Amniotic epithelial cell (primary cell): ENCODE measurements around the gene RHEX.
"Not testable (repeated sequence)": the region's sequence is repeated elsewhere in the genome, so short reads cannot be mapped to it uniquely, and the experiment has no call there.

Experiments used
- DNase-seq: peaks from one replicate; pipeline ENCODE4 v3.0.0-alpha.2; 2010; ENCODE audit warnings: low read depth

Gene RHEX

DNA sequence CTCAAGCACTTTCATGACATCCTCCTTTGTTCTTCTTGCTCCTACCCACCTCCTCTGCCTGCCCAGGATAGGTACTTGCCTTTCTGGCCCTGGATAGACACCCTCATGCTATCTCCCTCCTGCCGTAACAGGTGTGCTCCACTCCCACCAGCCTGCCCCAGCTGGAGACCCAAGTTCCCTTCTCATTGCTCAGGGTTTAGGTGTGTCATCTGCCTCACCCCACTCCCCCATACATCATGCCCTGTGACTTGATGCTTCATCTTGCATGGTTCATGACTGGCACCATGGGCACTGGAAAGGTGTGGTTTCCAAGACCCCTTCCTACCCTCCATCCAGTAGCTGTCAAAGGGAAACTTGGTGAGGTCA lies 5.9 kb downstream of the RHEX start:
- no peak for DNase-seq

DNA sequence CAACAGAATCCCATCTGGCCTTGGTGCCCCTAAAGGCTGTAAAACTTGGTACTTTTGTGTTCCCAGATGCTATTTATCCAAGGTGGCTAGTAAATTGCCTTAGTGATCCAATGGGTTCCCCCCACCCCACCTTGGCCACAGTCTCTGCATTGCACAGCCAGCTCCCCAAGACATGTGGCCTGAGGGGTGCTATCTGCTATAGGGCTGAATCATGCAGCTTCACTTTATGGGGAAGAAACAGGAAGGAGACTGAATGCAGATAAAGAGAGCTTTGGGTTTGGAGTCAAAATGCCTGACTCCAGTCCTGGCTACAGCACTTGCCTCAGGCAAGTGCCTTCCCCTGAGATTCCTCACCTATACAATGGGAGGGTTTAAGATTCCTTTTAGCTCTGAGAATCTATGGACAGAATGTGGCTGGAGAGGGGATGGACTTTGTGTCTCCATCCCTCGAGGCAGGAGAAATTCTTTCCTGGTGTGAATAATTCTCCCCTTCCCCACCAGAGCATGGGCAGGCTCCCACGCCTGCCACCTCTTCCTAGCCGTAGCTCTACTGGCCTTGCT lies 6.5 kb downstream of the RHEX start:
- DNase-seq = no peak

DNA sequence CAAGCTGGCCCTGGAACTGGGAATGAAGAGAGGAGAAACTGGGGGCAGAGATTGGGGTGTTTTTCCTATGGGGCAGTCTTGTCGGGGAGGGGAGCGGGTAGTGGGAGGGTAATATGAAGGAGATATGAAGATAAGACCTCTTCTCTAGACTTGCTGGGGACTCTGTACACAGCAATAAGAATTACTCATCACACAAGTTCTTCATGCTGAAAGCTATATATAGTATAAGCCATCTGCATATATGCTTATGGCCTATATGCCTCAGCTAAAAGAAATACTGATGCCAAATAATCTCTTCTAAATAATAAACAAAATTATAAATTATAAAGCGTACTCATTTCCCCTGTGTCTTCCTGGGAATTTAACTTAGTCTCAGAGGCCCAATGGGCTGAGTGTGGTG lies 7.9 kb downstream of the RHEX start:
- DNase-seq = no peak

DNA sequence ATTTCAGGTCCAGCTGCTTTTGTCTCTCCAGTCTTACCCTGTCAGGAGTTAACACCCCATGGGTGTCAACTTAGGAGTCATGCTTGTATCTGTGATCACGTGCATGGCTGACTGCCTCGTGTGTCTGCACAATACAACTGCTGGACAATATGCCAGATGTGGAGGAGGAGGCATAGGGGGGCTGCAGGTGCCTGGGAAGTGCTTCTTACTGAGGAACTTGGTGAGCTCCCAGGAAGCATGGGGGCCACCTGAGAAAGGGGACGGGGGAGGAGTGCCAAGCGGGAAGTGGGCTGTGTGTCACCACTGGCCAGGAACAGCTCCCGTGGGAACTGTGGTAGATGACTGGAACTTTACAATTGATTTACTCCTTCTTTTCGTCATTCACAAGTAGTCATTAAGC lies 9.5 kb downstream of the RHEX start:
- DNase-seq = no peak

DNA sequence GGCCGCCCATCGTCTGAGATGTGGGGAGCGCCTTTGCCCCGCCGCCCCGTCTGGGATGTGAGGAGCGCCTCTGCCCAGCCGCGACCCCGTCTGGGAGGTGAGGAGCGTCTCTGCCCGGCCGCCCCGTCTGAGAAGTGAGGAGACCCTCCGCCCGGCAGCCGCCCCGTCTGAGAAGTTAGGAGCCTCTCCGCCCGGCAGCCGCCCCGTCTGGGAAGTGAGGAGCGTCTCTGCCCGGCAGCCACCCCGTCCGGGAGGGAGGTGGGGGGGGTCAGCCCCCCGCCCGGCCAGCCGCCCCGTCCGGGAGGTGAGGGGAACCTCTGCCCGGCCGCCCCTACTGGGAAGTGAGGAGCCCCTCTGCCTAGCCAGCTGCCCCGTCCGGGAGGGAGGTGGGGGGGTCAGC lies 11.0 kb downstream of the RHEX start:
- not testable (repeated sequence) for DNase-seq

DNA sequence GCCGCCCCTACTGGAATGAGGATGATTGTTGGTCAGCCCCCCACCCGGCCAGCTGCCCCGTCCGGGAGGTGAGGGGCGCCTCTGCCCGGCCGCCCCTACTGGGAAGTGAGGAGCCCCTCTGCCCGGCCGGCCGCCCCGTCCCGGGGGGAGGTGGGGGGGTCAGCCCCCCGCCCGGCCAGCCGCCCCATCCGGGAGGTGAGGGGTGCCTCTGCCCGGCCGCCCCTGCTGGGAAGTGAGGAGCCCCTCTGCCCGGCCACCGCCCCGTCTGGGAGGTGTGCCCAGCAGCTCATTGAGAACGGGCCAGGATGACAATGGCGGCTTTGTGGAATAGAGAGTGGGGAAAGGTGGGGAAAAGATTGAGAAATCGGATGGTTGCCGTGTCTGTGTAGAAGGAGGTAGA lies 11.5 kb downstream of the RHEX start:
- DNase-seq = not testable (repeated sequence)

DNA sequence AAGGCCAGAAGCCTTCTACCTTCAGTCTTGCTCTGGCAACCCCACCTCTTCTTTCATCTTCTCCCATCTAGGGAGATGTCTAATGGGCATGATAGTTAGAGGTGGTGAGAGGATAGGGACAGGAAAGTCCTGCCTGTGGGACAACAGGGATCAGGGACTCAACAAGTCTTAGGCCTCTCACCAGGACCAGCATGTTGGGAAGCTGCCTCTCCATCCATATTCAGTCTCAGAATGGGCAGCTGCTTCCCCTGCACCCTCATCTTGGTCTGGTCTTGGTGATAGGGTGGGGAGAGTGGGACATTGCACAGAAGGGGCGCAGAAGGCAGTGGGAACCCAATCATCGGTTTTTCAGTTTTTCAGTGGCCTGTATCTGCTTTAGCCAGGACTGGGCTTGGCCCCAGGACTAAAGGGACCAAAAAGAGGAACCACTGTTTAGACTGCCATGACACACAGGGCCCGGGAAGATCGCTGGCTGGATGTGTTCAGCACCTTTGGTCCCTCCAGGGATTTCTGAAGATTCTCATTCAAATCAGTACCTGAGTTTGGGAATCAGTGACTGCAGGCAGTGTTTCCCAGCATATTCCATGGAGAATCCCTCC lies 12.7 kb downstream of the RHEX start:
- DNase-seq = no peak

DNA sequence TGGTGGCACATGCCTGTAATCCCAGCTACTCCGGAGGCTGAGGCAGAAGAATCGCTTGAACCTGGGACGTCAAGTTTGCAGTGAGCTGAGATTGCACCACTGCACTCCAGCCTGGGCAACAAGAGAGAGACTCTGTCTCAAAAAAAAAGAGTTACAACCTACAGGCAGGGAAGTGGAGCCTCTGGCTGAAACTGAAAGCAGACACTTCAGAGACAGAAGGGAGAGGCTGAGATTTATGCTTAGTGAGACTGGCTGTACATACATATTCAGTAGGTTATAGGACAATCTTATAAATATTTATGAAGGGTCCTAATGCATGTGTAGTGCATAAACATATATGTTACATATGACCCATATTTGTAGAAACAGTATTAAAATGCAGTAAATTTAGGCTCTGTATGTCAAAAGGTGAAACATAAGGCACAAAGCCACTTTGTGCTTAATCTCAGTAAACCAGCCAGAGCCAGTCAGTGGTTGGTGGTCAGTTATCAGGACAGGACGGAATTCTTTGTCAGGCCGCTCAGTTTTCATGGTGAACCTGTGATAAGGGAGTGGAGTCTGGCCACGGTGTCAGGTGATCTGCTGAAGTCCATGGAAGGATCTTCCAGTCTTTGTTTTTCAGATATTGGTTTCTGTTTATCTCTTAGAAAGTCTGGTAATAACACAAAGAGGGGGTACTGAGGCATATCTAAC lies 13.7 kb downstream of the RHEX start:
- peak; percentile 42 for DNase-seq

DNA sequence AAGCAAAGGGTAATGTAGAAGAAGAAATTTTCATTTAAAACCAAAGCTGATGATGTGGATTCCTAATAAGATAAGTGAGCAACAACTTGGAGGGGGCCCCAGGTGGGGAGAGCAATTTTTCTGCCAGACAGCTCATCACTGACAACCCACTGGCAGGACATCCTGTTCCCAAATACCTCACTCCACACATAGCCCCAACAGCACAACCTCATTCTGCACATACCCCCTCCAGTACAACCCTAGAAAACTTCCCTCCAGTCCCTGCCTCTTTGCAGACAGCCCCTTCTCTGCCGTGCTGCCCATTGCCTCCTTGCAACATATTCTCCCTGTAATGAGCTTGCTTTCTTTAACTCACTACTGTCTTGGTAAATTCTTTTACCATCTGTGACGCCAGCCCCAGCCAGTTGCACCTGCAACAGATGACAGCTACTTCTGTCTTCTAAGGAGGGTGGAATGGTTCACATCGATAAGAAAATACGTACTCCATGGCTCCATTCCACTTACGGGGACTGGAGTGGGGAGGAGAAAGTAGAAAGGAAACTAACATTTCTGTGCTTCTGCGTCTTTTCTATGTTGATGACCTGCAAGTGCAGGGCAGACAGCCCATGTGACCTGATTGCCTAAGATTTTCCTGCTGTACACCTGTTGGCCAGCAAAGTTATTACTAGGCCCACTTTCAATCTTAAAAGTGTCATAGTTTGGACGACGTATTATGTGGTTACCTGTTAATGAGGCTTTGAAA lies 14.7 kb downstream of the RHEX start:
- DNase-seq = peak; percentile 29

DNA sequence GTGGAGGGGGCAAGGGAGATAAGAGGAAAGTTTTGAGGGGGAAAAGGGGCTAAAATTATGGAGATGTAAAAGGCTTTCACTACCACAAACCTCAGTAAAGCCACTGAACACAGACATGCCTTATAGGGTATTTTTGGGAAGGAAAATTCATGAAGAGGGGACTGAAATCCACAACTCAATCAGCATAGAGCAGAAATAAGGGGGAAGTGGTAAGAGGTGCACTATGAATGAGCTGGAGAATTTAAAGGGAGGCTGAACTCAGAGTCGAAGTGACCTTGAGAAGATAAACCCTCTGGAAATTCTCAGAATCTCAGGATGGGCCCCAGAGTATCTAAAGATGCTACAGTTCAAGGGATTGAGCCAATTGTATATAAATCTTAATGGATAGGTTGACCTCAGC lies 15.3 kb downstream of the RHEX start:
- DNase-seq = no peak

DNA sequence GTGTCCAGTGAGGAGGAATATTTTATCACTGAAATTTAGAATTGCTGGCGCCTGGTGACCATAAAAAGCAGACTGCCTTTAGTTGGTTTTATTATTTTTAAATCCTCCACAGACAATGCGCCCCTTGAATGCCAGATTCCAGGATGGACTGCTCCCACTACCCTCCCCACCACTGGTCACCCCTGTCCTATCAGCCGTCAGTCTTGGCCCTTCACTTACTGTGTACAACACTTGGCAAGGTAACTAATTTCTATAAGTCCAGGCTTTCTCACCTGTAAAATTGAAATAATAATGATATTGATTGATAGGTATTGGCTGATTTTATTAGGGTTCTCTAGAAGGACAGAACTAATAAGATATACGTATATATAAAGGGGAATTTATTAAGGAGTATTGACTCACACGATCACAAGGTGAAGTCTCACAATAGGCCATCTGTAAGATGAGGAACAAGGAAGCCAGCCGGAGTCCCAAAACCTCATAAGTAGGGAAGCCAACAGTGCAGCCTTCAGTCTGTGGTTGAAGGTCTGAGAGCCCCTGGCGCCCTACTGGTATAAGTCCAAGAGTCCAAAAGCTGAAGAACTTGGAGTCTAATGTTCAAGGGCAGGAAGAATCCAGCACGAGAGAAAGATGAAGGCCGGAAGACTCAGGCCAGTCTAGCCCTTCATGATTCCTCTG lies 17.8 kb downstream of the RHEX start:
- DNase-seq = no peak

DNA sequence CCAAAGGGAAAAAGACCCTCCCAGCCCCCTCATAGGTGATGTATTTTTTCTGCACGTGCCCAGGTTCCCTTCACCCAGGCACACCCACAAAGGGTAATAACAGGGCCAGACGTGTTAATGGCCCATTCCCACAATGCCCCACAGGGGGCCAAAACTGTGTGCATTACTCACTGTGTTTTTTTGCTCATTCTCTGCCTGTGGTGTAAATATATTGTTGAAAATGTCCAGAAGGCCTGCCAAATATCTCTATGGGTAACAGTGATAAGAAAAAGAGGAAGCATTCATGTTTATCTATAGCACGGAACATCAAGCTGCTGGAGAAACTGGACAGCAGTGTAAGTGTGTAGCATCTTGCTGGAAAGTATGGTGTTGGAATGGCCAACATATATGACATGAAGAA lies 21.9 kb downstream of the RHEX start:
- DNase-seq = no peak

DNA sequence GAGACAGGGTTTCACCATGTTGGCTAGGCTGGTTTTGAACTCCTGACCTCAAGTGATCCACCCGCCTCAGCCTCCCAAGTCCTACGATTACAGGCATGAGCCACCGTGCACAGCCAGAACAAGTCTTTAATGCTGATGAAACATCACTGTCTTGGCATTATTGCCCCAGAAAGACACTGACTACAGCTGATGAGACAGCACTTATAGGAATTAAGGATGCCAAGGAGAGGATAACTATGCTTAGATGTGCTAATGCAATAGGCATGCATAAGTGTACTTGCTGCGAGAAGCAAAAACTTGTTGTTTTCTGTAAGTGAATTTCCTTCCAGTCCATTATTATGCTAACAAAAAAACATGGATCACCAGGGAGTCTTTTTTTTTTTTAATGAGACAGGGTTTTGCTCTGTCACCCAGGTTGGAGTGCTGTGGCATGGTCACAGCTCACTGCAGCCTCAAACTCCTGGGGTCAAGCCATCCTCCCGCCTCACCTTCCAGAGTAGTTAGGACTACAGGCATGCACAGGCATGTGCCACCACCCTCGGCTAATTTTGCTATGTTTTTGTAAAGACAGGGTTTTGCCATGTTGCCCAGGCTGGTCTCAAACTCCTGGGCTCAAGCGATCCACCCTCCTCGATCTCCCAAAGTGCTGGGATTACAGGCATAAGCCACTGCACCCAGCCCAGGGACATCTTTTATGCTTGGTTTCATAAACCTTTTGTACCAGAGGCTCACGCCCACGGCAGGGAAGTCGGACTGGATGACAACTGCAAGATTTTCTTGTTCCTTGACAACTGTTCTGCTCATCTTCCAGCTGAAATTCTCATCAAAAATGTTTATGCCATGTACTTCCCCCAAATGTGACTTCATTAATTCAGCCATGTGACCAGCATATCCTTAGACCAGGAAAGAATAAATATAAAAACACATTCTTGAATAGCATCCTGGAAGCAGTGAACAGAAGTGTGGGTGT lies 23.1 kb downstream of the RHEX start:
- DNase-seq = peak; percentile 68

DNA sequence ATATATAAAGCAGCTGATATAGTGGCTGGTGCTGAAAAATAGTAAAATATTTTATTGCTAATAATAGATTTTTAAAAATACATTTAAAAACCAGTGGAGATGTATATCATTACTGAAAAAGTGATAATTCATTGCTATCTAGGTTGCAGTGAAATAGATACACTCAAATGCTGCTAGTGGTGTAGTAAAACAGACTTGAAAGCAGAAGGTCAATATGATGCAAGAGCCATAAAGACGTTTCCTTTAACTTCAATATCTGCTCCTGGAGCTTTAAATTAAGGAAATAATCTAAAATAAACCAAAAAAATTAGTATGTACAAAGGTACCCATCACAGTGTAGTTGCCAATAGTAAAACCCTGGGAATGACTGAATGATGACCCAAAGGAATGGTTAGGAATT lies 26.2 kb downstream of the RHEX start:
- no peak for DNase-seq

DNA sequence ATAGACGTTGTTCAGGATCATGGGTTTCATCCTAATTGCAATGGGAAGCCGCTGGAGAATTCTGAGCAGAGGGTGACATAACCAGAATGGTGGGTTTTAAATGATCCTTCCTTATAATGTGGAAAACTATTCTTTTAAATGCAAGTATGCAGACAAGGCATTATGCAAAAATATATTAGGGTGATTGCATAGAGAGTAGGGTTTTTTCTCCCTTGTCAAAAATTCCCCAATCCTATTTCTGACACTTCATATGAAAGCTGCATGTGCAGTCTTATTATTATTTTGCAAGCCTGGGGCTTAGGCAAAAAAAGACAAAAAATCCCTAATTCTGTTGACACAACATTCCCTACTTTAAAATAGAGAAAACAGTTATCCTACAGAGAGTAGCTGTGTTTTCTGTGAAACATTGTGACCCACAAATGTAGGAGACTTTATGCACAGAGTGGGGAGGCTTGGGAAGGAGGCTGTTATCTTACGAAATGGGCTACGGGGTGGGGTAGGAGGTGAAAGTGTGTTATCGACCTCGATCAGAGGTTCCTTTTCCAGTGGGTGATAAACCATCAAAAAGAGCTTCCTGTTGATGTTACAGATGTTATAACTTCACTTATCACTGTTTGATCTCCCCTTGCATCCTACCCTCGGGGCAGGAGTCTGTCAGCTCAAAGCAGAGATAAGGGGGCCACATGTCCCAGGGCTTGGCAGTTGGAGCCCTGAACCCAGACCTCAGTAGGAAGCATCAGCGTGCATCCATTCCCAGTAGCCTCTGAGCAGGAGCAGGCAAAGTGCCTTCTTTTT lies 27.2 kb downstream of the RHEX start:
- DNase-seq = no peak

DNA sequence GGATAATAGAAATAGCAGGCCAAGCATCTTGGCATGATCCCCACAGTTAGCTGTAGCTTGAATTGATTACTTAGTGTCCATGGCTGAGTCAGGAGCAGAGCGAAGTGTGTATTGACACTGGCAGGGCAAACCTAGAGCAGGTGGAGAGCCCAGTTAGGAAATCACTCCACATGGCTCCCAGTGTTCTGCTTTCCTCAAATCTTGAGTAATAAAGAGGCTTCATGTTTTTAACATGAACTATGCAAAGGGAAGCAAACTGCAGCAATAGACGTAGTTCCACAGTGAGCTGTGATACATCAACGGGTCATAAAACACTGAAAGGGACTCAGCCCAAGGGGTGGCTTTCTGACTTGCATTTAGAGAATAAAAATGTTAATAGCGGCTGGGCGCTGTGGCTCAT lies 28.9 kb downstream of the RHEX start:
- no peak for DNase-seq

DNA sequence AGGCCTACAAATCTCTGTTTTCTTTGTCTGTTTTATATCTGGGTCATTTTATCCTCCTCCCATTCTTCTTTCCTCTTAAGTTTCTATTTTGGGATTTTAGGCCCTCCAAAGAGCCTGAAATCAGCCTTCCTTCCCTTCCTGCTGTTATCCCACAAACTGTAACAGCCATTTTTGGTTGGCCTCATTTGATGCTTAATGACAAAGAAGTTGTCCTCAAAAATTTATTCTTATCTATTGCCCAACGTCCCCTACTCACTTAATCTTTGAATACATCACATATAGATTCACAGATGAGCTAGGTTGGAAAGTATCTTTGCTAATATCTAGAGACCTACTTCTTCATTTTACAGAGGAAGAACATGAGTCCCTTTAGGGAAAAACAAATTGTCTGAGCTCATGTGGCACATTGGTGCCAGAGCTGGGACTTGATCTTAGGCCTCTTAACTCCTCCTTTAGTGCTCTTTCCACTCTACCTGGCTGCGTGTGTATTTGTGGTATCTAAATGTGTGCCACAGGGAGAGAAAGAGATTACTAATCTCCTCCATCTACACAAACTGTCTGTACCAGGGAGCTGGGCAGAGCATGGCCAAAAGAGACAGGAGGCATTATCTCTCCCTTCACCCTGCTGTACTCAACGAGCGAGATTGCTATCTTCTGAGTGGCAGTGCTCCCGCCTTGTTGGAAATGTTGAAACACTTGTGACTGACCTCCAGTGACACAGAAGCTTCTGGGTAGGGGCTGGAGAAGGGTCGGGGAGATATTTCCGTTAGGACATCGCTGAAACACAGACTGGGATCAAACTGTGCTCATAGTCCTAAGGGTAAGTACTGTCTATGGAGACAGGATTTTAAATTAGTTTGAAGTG lies 30.1 kb downstream of the RHEX start:
- DNase-seq = no peak

DNA sequence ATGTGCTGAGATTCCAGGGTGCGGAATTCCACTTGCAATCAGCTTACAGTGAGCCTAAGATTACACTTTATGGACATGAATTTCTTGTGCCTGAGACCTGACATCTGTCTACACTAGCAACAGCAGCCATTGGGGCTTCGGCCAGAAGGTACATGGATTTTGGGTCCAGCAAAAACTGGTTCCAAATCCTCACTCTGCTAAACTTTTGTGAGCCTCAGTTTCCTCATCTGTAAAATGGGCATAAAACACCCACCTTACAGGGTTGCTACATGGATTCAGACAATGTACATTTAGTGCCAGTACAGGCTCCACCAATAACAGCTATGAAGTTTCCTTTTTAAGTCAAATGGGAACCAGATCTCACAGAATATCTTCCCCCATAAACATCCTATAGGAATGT lies 30.8 kb downstream of the RHEX start:
- DNase-seq = no peak

DNA sequence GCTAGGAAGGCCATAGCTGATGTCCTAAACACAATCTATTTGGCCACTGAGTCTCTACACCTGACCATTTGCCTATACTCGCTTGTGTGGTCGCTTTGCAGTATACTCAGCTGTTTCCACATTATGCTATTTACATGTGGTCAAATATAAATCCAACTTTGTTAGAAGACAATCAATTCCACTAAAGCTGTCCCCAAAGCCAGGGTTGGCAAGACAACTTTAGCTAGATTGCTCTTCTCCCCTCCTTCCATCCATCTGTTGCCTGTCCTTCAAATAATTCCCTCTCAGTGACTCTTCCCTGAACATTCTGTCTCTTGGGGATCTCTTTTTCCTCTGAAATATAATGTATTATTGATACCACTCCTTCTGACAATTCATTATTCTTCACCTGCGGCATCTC lies 34.1 kb downstream of the RHEX start:
- DNase-seq = no peak

DNA sequence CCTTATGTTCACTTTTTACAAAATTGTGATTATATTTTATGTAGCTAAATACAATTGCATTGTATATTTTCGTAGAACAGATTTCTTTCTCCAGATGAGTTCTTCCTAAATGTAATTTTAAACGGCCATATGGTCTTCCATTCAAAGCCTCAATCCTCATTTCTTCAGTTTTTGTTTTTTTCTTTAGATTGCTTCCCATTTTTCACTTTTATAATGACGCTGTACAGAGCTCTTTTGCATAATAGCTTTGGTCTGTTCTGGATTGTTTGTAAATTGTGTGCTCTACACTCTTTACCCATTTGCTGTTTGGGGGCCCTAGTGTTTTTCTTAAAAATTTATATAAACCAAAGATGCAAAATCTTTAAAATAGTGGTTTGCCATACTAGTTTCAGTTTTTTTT lies 36.4 kb downstream of the RHEX start:
- DNase-seq = no peak
